ENCODE data around the gene MAP3K7.

MAP3K7 gene

GRCh38 chr6:90480666-90481065, 106.2 kb downstream of the MAP3K7 start:
- Histone ChIP-seq H3K79me2 (ENCODE audit: insufficient read depth, low read length) (no peaks in the 10 kb centered on the region), H3K4me1 (ENCODE audit: insufficient read depth, low read length, poor library complexity, severe bottlenecking) (peaks cover 34% of the 10 kb centered on the region), H3K36me3 (ENCODE audit: insufficient read depth, low read length) (no peaks in the 10 kb centered on the region), H3K9me2 (replicated peaks; ENCODE audit: low read depth, low read length) (no peaks in the 10 kb centered on the region), H3K9me3 (ENCODE audit: insufficient read depth, low read depth, low read length) (0 out of 2 replicates have a peak, but pooled peaks cover 2% of the 10 kb centered on the region), H4K20me1 (ENCODE audit: insufficient read depth, low read length, poor library complexity, severe bottlenecking) (no peaks in the 10 kb centered on the region), H3K4me3 (ENCODE audit: low read length, poor library complexity, severe bottlenecking) (no peak overlapping the region), H3K27me3 (ENCODE audit: insufficient read depth, low read length, poor library complexity, severe bottlenecking) (no peaks in the 10 kb centered on the region), H3K9ac (ENCODE audit: low read depth, low read length, poor library complexity, severe bottlenecking) (no peak overlapping the region), H3F3A (ENCODE audit: low read depth) (no peaks in the 10 kb centered on the region; the same call in 1 of the 2 replicates), H3K4me2 (ENCODE audit: low read depth, low read length, poor library complexity, severe bottlenecking) (no peak overlapping the region), H2AFZ (ENCODE audit: low read length) (no peak overlapping the region)
- TF ChIP-seq CTCF (conservative IDR thresholded peaks at IDR 0.05; ENCODE audit: low read length) (no peak), EZH2phosphoT487 (IDR thresholded peaks at IDR 0.05; ENCODE audit: borderline replicate concordance) (no peak)

DNA sequence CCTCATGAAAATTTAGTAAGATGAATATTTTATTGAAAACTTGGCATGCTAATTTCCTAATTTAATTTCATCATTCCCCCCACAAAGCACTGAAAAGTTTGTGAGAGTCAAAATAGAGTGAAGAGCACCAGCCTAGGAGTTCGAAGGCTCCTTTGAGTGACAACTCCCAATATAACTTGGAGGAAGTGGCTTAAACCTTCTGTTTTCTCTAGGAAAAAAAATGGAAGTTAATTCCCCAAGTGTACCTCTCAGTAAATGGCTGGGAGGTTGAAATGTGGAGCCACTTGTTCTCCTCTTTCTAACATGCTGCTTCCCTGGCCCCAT, 107.3 kb downstream of the MAP3K7 start:
- H3K9me3 ChIP-seq (ENCODE audit: insufficient read depth, low read depth, low read length) = no peaks in the 10 kb centered on the region
- no peak overlapping the region for H2AFZ ChIP-seq (ENCODE audit: low read length)
- H3F3A ChIP-seq (ENCODE audit: low read depth) = no peaks in the 10 kb centered on the region; the same call in 1 of the 2 replicates
- H3K4me2 ChIP-seq (ENCODE audit: low read depth, low read length, poor library complexity, severe bottlenecking) = no peak overlapping the region
- no peaks in the 10 kb centered on the region for H3K9me2 ChIP-seq (replicated peaks; ENCODE audit: low read depth, low read length)
- TF ChIP-seq CTCF (conservative IDR thresholded peaks at IDR 0.05; ENCODE audit: low read length) (no peak), EZH2phosphoT487 (IDR thresholded peaks at IDR 0.05; ENCODE audit: borderline replicate concordance) (no peak)
- no peaks in the 10 kb centered on the region for H4K20me1 ChIP-seq (ENCODE audit: insufficient read depth, low read length, poor library complexity, severe bottlenecking)
- H3K4me3 ChIP-seq (ENCODE audit: low read length, poor library complexity, severe bottlenecking) = no peak overlapping the region
- H3K79me2 ChIP-seq (ENCODE audit: insufficient read depth, low read length) = peaks cover 8% of the 10 kb centered on the region
- H3K9ac ChIP-seq (ENCODE audit: low read depth, low read length, poor library complexity, severe bottlenecking) = no peak overlapping the region
- H3K4me1 ChIP-seq (ENCODE audit: insufficient read depth, low read length, poor library complexity, severe bottlenecking) = peaks cover 45% of the 10 kb centered on the region
- H3K36me3 ChIP-seq (ENCODE audit: insufficient read depth, low read length) = no peaks in the 10 kb centered on the region
- no peaks in the 10 kb centered on the region for H3K27me3 ChIP-seq (ENCODE audit: insufficient read depth, low read length, poor library complexity, severe bottlenecking)

GRCh38 chr6:90478789-90479602, 107.9 kb downstream of the MAP3K7 start:
- Histone ChIP-seq H3K79me2 (ENCODE audit: insufficient read depth, low read length) (peaks cover 14% of the 10 kb centered on the region), H3K9ac (ENCODE audit: low read depth, low read length, poor library complexity, severe bottlenecking) (no peak overlapping the region), H3K27me3 (ENCODE audit: insufficient read depth, low read length, poor library complexity, severe bottlenecking) (no peaks in the 10 kb centered on the region), H4K20me1 (ENCODE audit: insufficient read depth, low read length, poor library complexity, severe bottlenecking) (no peaks in the 10 kb centered on the region), H3K4me1 (ENCODE audit: insufficient read depth, low read length, poor library complexity, severe bottlenecking) (peaks cover 51% of the 10 kb centered on the region), H3K4me3 (ENCODE audit: low read length, poor library complexity, severe bottlenecking) (no peak overlapping the region), H3K36me3 (ENCODE audit: insufficient read depth, low read length) (no peaks in the 10 kb centered on the region), H2AFZ (ENCODE audit: low read length) (no peak overlapping the region), H3K9me2 (replicated peaks; ENCODE audit: low read depth, low read length) (no peaks in the 10 kb centered on the region), H3K9me3 (ENCODE audit: insufficient read depth, low read depth, low read length) (no peaks in the 10 kb centered on the region), H3F3A (ENCODE audit: low read depth) (peaks cover 3% of the 10 kb centered on the region; the same call in 1 of the 2 replicates), H3K4me2 (ENCODE audit: low read depth, low read length, poor library complexity, severe bottlenecking) (no peak overlapping the region)
- TF ChIP-seq EZH2phosphoT487 (IDR thresholded peaks at IDR 0.05; ENCODE audit: borderline replicate concordance) (no peak), CTCF (conservative IDR thresholded peaks at IDR 0.05; ENCODE audit: low read length) (peak; percentile 88)
